Measurements from ENCODE around the gene HOXC6.

The HOXC6 gene

GRCh38 chr12:54016051-54016450, 12.2 kb upstream of the HOXC6 start:
- no peak overlapping the region for H3K27ac Mint-ChIP-seq
- H3K4me1 Mint-ChIP-seq = peaks cover 34% of the 10 kb centered on the region
- H3K4me3 Mint-ChIP-seq = no peak overlapping the region
- H3K27me3 Mint-ChIP-seq = peaks cover 52% of the 10 kb centered on the region
- no peaks in the 10 kb centered on the region for H3K9me3 Mint-ChIP-seq
- H3K36me3 Mint-ChIP-seq = peaks cover 1% of the 10 kb centered on the region

GRCh38 chr12:54016478-54016964, 11.7 kb upstream of the HOXC6 start:
- peaks cover 1% of the 10 kb centered on the region for H3K36me3 Mint-ChIP-seq
- no peak overlapping the region for H3K27ac Mint-ChIP-seq
- H3K27me3 Mint-ChIP-seq = peaks cover 52% of the 10 kb centered on the region

GRCh38 chr12:54017027-54017788, 11.0 kb upstream of the HOXC6 start:
- Mint-ChIP-seq H3K9me3 (no peaks in the 10 kb centered on the region), H3K27me3 (peaks cover 54% of the 10 kb centered on the region), H3K4me1 (peaks cover 26% of the 10 kb centered on the region), H3K27ac (peak overlapping the region; percentile 17), H3K36me3 (peaks cover 1% of the 10 kb centered on the region), H3K4me3 (peak overlapping the region; percentile 77)

More at GRCh38 chr12:54016478-54016964, 11.7 kb upstream of the HOXC6 start:
- Mint-ChIP-seq H3K4me3 (no peak overlapping the region), H3K9me3 (no peaks in the 10 kb centered on the region), H3K4me1 (peaks cover 29% of the 10 kb centered on the region)

- Mint-ChIP-seq H3K27me3 (peaks cover 53% of the 10 kb centered on the region), H3K36me3 (peaks cover 1% of the 10 kb centered on the region), H3K4me3 (peak overlapping the region; percentile 77), H3K9me3 (no peaks in the 10 kb centered on the region), H3K4me1 (peaks cover 26% of the 10 kb centered on the region), H3K27ac (peak overlapping the region; percentile 17)
Measured at GRCh38 chr12:54017878-54018467, 10.3 kb upstream of the HOXC6 start.

- Mint-ChIP-seq H3K36me3 (peaks cover 1% of the 10 kb centered on the region), H3K27me3 (peaks cover 54% of the 10 kb centered on the region), H3K27ac (no peak overlapping the region), H3K4me1 (peaks cover 26% of the 10 kb centered on the region), H3K4me3 (peak overlapping the region; percentile 77), H3K9me3 (no peaks in the 10 kb centered on the region)
Measured at GRCh38 chr12:54018468-54018984, 9.7 kb upstream of the HOXC6 start.

- Mint-ChIP-seq H3K27ac (no peak overlapping the region), H3K4me1 (peaks cover 26% of the 10 kb centered on the region), H3K4me3 (no peak overlapping the region), H3K27me3 (peaks cover 58% of the 10 kb centered on the region), H3K36me3 (peaks cover 1% of the 10 kb centered on the region), H3K9me3 (no peaks in the 10 kb centered on the region)
Measured at GRCh38 chr12:54019091-54019811, 9.0 kb upstream of the HOXC6 start.

GRCh38 chr12:54019924-54020590, 8.2 kb upstream of the HOXC6 start:
- H3K36me3 Mint-ChIP-seq = peaks cover 1% of the 10 kb centered on the region
- H3K27ac Mint-ChIP-seq = no peak overlapping the region
- no peaks in the 10 kb centered on the region for H3K9me3 Mint-ChIP-seq
- H3K4me3 Mint-ChIP-seq = no peak overlapping the region
- peaks cover 55% of the 10 kb centered on the region for H3K27me3 Mint-ChIP-seq
- H3K4me1 Mint-ChIP-seq = peaks cover 20% of the 10 kb centered on the region

GRCh38 chr12:54020591-54021405, 7.4 kb upstream of the HOXC6 start:
- Mint-ChIP-seq H3K4me1 (peaks cover 17% of the 10 kb centered on the region), H3K27ac (no peak overlapping the region), H3K9me3 (no peaks in the 10 kb centered on the region), H3K36me3 (peaks cover 1% of the 10 kb centered on the region), H3K27me3 (peaks cover 53% of the 10 kb centered on the region), H3K4me3 (no peak overlapping the region)

GRCh38 chr12:54021432-54022013, 6.7 kb upstream of the HOXC6 start:
- H3K9me3 Mint-ChIP-seq = no peaks in the 10 kb centered on the region
- peaks cover 1% of the 10 kb centered on the region for H3K36me3 Mint-ChIP-seq
- no peak overlapping the region for H3K4me3 Mint-ChIP-seq
- peaks cover 58% of the 10 kb centered on the region for H3K27me3 Mint-ChIP-seq
- no peak overlapping the region for H3K27ac Mint-ChIP-seq
- H3K4me1 Mint-ChIP-seq = peaks cover 18% of the 10 kb centered on the region

GRCh38 chr12:54022960-54023884, 5.0 kb upstream of the HOXC6 start:
- H3K4me1 Mint-ChIP-seq = peaks cover 15% of the 10 kb centered on the region
- no peaks in the 10 kb centered on the region for H3K9me3 Mint-ChIP-seq
- no peak overlapping the region for H3K27ac Mint-ChIP-seq
- peaks cover 65% of the 10 kb centered on the region for H3K27me3 Mint-ChIP-seq
- H3K36me3 Mint-ChIP-seq = peaks cover 1% of the 10 kb centered on the region
- H3K4me3 Mint-ChIP-seq = no peak overlapping the region

- Mint-ChIP-seq H3K4me1 (peaks cover 12% of the 10 kb centered on the region), H3K27me3 (peaks cover 67% of the 10 kb centered on the region), H3K9me3 (no peaks in the 10 kb centered on the region), H3K36me3 (peaks cover 1% of the 10 kb centered on the region), H3K27ac (no peak overlapping the region), H3K4me3 (no peak overlapping the region)
Measured at GRCh38 chr12:54024127-54024526, 4.1 kb upstream of the HOXC6 start.

GRCh38 chr12:54024581-54025305, 3.5 kb upstream of the HOXC6 start:
- peaks cover 66% of the 10 kb centered on the region for H3K27me3 Mint-ChIP-seq
- no peak overlapping the region for H3K27ac Mint-ChIP-seq
- H3K36me3 Mint-ChIP-seq = peaks cover 1% of the 10 kb centered on the region
- H3K4me1 Mint-ChIP-seq = peaks cover 16% of the 10 kb centered on the region
- no peaks in the 10 kb centered on the region for H3K9me3 Mint-ChIP-seq
- no peak overlapping the region for H3K4me3 Mint-ChIP-seq
